HEK293 (cell line): ENCODE data around the gene EGFLAM.

Source experiments
- YY1 ChIP-seq: fragments of 450-650 bp; formaldehyde crosslinking; IDR thresholded peaks from 2 replicates; pipeline ENCODE4 v1.5.1; 2018; ENCODE audit warnings: missing biosample characterization, missing genetic modification characterization
- ZNF174 ChIP-seq: fragments of 450-650 bp; formaldehyde crosslinking; IDR thresholded peaks from 2 replicates; pipeline ENCODE4 v1.5.0; 2017; ENCODE audit warnings: missing biosample characterization, mild to moderate bottlenecking, missing genetic modification characterization
- ZNF621 ChIP-seq: fragments of 450-650 bp; formaldehyde crosslinking; IDR thresholded peaks from 2 replicates; pipeline ENCODE4 v1.5.1; 2017; ENCODE audit warnings: missing biosample characterization, missing genetic modification characterization

DNA sequence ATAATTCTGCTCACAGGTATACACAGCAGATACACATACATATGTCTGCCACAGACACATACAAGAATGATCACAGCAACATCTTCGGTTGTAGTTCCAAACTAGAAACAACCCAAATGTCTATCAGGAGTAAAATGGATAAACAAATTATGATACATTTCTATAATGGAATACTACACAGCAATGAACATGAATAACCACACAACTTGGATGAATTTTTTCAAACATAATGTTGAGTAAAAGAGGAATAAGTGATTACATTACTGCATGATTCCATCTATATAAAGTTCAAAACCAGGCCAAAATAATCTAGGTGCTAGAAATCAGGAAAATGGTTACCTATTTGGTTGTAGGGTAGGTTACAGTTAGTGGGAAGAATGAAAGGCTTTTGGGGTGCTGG is 4.6 kb upstream of the EGFLAM start:
- no peak for TF ChIP-seq ZNF174 (tag by site-specific recombination)
- TF ChIP-seq YY1 (tag by site-specific recombination) = no peak
- TF ChIP-seq ZNF621 (tag by site-specific recombination) = no peak
